ELF-1 (cell line): Measurements from ENCODE around the gene TSEN54.

Source experiments
- DNase-seq: peaks from one replicate; pipeline ENCODE4 v3.0.0-alpha.2; 2016; ENCODE audit warnings: low read depth, low spot score

Gene TSEN54

DNA sequence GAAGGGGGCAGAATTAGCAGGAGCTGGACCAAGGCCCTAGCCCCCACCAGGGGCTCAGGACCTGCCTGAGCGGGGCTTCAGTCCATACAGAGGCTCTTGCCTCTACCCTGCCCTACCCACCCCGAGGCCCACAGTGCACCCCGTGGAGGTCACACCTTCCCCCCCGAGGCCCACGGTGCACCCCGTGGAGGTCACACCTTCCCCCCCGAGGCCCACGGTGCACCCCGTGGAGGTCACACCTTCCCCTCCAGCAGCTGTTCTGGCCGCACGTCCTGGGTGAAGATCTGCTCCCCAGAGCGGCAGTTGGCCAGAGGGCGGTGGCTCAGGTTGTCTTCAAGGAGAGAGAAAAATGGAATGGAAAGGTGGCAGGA lies 12.4 kb upstream of the TSEN54 start:
- no peak for DNase-seq

DNA sequence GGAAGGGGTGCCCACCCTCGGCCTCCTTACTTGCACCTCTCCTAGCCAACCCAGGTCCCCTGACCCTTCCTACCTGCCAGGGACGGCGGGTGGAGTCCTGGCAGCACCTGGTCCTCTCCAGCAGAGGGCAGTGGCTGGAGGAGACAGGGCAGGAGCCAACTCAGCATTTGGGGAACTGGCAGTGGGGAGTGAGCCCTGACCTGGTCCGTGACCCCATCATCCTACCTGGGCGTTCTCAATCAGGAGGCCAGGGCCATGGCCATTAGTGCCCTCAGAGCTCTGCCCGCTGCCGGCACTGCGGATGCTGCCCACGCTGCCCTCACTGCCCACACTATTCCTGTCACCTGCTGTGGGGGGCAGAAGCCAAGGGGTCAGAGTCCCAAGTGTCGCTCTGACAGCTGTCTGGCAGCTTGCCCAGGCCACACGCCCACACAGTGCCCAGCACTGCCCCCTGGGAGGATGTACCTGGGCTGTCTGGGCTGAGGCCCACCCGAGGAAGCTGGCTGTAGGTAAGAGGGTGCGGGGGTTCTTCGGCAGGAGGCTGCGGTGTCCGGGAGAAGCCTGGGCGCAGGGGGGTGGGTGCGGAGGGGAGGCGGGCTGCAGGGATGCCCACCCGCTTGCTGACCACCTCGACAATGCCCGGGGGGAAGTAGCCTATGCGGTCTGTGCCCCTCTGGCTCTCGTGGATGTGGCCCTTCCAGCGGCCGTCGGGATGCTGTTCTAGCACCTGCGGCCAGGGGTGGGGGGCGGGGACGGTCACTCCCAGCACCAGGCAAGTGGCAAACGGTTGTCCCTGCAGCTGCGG lies 11.8 kb upstream of the TSEN54 start:
- peak; percentile 53 for DNase-seq

DNA sequence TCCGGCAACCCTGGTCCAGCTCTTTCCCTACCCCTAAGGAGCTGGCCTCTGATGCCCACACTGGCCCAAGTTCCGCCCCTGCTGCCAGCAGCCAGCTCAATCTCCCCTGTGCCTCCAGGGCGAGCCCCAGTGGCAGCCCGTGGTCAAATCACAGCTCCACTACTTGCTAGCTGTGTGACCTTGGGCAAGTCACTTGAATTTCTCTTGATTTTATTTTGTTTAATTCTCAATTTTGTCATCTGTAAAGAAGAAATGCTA lies 11.2 kb upstream of the TSEN54 start:
- no peak for DNase-seq

DNA sequence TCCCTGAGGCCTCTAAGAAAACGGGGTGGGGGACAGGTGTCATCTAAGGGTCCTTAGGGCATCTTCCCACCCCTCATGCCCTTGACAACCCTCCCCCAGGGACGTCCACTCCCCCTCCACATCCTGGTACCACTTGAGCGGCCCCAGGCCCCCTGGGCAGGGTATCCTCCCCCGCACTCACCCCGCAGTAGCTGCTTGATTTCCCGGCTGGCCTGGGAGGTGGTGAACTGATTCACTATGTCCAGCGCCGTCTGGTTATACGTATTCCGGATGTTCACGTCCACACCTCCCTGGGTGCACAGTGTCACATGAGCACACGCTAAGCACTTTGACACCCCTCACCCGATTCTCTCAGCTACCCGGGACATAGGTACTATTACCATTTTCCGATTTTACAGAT lies 10.7 kb upstream of the TSEN54 start:
- no peak for DNase-seq

DNA sequence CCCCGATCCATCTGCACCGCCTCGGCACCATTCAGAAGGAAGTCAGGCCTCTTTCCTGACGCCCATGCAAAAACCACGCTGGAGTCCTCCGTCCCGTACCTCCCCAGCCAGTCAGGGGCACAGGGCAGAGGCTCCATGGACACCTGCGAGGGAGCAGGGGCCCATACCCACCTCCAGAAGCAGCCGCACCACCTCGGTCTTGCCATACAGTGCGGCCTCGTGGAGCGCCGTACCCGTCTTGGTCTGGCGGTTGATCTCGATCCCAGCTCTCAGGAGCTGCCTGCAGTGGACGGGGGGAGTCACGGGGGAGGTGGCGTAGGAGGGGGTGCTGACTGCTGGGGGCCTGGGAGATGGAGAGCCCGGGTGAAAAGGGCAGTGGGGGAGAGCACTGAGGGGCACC lies 10.2 kb upstream of the TSEN54 start:
- no peak for DNase-seq

DNA sequence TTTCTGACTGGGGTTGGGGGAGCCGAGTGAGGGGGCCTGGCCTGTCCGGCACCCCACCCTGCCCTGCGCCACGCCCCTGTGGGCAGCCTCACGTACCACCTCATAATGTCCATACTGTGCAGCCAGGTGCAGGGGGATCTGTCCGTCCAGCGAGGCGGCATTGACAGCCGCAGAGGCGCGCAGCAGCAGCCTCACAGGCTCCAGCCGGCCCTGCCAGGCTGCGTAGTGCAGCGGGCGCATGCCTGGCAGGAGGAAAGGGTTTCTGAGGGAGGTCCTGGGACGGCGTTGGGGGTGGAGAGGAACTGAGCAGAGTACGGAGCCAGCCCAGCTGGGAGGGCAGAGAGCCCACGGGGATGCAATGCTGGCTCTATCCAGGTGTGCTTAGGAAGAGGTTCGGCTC lies 9.4 kb upstream of the TSEN54 start:
- no peak for DNase-seq

DNA sequence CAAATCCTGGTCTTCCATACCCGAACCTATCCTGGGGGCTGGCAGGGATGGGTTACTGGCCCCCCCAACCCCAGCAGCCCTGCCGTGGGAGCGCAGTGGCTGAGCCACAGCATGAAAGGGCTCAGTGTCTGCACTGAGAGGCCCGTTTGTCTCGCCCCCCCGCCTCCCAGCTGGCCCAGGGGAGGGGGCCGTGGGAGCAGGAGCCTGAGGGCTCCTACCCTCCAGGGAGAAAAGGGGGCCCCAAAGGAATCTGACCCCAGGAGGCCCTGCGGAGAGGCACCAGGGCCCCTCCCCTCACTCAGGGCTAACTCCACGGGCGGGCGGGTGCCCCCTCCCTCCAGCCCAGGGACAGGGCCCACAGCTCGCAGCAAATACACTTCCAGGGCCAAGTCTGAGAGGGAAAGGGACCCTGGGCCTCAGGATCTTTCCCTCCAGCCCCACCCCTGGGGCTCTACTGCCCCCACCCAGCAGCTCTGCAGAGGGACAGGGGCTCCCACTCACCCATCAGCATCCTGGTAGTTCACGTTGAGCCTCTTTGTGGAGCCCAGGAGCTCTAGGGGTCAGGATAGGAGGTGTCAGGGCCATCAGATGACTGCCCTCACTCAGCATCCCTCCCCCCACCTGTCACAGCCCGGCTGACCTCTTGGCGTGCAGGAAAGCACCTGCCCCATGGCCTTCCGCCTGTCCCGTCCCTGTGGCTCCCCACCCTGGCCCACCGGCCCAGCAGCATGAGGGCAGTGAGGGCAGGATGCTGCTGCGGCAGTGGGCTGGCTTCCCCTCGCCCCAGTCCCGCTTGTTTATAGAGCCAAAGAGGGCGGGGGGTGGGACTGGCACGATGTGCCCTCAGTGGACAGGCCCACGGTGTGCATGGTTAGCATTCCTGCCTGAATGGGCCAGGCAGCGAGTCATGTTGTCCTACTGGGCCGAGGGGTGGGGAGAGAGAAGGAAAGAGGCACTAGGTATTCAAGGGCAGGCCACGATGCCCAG lies 8.3 kb upstream of the TSEN54 start:
- DNase-seq, result no peak

DNA sequence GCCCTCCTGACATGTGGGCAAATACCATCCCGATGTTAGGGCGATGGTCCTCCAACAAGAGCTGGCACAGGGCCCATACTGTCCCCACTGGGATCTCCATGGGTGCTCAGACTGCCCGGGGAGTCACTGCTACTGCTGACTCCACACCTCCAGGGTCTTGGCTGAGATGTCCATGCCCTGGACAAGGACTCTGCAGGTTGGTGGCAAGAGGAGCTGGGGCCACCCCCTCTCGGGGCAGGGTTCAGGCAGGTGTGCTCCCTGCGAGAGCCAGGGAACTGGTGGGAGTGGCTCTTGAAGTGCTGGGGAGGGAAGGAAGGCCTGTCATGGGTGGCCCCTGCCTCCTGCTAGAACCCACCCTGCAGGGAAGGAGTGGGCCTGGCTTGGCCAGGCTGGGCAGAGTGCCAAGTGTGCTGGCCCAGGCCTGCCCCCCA lies 7.4 kb upstream of the TSEN54 start:
- no peak for DNase-seq

DNA sequence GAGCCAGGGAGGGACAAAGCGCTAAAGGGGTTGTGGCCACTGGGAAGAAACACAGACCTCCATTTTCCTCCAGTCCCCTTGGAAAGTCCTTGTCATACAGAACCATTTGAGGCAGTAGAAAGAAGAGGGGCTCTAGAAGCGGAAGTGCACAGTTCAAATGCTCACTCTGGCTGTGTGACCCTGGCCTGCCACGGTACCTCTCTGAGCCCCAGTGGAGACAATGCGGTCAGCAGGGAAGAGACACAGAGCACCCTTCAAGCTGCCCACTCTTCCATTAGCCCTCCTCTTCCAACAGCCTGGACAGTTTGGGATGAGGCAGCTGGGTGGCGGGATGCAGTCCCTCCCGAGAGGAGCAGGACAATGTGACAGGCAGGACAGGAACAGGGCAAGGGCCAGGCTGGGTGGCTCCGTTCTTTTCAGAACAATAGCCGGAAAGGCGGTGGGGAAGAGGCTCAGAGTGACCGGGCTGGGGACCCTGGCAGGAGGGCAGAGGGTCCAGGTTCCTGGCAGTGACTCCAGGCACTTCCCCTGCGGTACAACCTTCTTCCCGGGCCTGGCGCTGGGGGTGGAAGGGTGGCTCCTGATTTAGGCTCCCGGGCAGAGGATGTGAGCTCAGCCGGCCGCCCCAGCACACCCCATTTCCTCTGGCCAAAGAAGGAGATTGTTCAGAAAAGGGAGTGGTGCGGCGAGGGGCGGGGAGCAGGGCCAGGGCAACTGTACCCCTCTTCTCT lies 6.6 kb upstream of the TSEN54 start:
- DNase-seq, result no peak

DNA sequence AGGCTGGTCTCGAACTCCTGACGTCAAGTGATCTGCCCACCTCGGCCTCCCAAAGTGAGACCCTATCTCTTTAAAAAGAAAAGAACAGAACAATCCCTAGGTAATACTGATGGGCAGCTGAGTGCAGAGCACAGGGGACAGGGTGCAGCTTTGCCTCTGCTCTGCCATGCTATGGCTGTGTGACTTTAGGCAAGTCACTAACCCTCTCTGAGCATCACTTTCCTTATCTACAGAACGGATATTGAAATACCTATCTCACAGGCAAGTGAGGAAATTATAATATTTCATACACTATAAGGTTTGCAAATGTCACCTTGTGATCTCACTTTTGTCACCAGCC lies 5.1 kb upstream of the TSEN54 start:
- DNase-seq, result no peak

DNA sequence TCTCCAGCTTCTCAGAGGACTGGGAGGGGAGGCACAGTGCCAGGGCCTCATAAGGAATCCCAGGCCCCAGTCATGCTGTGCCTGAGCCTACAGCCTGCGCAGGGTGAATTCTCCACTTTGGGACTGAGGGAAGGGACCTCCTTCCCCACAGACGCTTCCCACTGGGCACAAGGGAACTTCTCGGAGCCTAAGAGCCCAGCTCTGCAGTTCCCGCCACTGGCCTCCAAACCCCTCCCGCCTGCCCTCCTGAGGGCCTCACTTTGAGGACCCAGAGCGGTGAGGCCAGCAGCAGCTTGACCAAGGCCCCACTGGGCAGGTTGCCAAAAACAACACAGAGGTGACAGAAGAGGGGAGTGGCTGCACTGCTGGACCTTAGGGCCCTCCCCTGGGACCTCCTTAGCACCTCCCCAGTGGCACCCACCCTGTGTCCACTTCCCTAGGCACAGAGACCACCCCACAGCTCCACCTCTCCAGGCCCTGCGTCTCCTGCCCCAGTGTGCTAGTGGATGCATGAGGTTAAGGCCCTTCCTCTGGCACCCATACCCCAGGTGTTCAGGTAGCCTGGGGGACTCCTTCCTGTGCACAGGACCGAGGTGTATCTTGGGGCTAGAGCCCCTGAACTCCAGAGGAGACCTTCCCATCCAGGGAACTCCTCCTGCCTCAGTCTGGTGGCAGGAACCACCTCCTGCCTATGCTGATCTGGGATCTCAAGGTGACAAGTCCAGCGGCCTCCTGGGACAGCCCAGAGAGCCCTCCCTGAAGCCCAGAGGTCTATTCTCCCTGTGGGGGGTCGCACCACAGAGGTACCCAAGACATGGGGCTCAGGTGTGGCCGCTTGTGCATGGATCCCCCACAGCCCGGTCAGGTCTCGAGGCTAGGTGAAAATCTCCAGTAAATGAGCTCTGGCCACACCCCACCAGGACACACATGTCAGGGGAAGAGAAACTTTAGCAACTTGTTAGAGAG lies 4.4 kb upstream of the TSEN54 start:
- no peak for DNase-seq

DNA sequence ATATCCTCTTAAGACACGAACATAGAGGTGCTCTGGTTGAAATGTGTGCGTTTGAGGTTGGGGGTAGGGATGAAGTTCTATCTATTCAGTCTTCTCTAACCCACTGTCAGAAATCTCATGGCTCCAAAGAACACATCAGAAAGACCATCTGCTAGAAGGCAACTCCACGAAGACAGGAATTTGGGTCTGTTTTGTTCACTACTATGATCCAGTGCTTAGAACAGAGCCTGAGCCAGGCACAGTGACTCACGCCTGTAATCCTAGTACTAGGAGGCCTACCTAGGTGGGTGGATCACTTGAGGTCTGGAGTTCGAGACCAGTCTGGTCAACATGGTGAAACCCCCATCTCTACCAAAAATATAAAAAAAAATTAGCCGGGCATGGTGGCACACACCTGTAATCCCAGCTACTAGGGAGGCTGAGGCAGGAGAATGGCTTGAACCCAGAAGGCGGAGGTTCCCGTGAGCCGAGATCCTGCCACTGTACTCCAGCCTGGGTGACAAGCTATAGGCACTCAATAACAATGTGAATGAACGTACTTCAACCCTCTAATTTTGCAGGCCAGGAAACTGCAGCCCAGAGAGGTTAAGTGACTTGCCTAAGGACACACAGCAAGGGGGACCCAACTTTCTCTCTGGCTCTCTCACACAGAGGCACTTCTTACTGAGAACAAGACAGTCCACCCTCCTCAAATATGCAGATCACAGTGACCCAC lies 3.2 kb upstream of the TSEN54 start:
- peak; percentile 44 for DNase-seq

DNA sequence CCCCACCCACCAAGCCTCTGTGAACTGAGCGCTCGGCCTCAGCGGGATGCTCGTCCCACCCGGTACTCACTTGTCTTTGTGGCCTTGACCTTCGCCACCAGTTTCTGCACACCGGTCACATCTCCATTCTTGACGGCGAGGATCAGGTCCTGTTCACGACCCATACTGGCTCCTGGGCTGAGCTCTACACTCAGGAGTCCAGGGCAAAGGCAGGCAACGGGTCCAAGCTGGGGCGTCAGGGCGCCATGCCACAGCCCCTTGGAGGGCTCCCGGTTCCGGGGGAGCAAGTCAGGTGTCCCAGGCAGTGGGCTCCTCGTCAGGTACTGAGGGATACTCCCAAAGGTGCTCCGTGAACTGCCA lies 2.7 kb upstream of the TSEN54 start:
- no peak for DNase-seq

DNA sequence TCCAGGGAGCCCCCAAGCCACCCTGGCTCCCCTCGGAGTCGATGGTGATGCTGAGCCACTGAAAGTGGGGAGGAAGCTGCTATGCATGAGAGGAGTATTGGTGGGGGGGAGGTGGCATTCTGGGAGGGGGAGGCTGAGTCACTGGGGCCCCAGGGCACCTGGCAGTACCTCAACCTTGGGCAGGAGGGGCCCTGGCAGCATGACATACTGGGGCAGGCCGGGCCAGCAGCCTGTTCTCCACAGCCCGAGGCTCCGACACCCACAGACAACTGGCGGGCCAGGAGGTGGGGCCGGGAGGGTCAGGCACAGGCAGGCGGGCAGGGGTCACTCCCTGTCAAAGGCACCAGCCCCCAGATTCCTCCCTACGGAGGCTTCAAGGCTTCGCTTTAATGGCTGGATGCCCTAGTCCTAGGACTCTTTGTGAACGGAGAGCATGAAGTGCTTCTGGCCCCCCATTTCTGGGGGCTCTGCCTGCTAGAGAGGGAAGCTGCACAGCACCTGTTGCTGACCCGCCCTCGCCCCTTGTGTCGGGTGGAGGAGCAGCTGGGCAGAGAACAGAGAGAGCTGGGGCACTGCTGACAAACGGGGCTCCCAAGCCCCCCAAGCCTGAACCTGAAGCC lies 1.9 kb upstream of the TSEN54 start:
- DNase-seq, result no peak

DNA sequence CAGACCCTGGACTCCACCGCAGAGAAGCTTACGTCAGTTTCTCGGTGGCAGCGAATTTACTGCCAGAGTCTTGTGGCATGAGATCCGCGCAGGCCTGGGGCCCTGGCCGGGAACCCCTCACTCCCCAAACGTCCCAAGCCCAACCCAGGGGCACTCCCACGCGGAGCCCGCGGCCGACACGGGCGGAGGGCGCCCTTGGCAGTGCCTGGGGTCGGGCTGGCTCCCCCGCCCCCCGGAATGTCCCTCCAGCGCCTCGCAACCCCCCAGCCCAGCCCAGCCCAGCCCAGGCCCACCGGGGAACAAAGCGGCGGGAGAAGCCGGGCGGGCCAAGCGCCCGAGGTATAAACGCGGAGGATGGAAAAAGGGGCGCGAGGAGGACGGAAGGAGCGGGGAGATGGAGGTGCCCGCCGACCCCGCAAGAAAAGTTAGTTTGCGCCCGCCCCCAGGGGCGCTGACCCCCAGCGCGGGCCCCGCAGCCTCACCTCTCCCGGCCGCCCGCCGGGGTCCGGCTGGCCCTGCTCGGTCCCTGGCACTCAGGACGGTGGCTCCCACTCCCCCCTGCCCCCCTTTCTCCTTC lies 1.3 kb upstream of the TSEN54 start:
- peak; percentile 33 for DNase-seq

DNA sequence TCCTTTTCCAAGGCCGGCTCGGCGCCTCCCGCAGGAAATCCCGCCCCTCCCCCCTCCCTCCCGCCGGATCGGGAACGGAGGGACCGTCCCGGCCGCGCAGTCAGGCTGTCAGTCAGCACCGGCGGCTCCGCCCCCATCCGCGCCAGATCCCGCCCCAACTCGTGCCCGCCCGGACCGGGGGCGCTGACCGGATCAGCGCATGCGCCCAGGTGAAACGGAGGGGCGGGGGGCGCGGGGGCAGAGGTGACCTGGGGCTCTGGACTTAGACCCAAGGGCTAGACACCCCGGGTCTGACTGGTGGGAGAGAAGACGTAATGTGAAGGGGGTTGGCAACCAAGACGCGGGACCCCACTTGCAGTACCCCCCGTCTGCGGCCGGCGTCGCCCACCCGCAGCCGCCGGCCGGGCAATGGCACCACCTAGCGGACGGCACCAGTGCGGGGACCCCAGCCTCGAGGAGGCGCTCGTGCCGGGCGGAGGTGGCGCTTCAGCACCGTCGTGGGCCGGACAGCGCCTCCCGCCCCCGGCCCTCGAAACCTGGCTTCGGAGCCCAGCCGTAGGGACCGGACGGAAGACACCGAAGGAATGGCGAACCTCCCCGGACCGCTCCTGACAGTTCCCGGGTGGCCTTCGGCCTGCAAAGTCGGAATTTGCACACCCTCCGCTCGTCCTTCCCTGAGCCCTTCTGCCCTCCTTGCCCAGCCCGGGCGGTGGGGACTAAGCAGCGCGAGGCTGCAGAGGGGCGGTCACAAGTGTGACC lies 653 bp upstream of the TSEN54 start, which contains the start of gene CASKIN2:
Gene CASKIN2 (minus strand): TSS at position 42 of the 759 bp plus-strand sequence. CDS start 1,733 bp downstream, outside the sequence.
- peak; percentile 95 for DNase-seq

DNA sequence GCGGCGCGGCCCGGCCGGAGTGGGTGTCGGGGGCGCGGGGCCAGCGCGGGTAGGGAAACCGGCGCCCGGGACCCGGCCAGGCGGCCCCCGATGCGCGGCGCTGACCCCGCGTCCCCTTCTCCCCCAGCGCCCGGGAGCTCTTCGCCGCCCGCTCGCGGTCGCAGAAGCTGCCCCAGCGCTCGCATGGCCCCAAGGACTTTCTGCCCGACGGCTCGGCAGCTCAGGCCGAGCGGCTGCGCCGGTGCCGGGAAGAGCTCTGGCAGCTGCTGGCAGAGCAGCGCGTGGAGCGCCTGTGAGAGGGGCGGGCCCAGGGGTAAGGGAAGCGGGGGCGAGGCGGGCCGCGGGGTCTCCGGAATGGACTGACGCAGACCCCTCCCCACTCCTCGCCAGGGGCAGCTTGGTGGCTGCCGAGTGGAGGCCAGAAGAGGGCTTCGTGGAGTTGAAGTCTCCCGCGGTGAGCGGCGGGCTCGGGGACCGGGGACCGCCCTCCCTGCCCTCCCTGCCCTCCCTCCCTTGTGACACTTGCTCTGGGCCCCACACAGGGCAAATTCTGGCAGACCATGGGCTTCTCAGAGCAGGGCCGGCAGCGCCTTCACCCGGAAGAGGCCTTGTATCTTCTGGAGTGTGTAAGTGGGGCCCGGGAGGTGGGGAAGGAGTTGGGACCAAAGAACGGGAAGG lies 430 bp downstream of the TSEN54 start:
- DNase-seq, result peak; percentile 35

DNA sequence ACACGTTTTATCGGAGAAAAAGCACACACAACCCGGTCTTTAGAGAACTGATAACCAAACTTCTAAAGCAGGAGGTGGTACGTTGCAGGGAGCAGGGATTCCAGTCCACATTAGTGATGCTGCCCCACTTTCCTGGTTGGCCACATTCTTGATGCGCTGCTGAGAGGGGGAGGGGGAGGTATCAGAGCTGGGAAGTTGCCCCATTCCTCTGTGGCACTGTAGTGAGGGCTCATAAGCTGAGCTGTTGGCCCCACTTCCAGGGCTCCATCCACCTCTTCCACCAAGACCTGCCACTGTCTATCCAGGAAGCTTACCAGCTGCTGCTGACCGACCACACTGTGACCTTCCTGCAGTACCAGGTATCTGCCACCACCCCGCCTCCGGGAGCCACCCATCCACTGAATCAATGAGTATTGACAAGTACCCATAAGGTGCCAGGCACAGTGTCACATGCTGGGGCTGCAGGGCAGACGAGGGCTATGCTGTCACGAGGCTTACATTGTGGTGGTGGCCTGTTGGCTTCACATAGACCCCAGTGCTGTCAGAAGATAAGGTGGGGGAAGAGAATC lies 1.1 kb downstream of the TSEN54 start:
- no peak for DNase-seq
